ENCODE measurements around the gene CIDEC.

The CIDEC gene

DNA sequence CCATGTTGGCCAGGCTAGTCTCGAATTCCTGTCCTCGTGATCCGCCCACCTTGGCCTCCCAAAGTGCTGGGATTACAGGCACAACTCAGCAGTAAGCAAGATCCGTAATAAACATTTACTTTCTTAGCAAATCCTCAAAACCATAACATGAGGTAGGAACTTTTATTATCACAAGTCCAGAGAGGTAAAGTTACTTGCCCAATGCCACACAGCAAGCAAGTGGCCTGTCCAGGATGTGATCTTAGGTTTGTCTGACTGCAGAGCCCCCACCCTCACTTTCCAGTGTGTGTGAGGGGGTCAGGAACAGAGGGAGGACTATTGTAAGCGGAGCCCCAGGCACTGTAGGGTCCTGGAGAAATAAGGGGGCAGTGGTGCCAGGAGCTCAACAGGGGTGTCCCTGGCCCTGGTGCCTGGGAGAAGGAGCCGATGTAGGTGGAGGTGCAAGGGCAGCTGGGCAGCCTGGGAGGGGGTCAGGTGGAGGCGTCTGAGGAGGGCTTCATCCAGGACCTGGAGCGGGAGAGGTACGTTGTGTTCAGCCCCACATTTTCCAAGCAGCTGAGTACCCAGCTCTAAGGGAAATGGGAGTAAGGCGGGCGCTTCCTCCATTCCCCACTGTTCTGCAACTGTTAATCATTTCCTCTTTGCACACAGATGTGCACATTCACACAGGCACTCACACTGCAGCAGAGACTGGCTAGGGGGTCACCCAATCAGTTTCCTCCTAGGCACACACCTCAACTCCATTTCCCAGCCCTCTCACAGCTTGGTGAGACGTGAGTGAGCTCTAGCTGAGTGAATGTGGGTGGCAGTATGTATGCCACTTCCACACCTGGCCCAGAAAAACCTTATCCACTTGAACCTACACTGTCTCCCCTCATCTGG lies 42.1 kb downstream of the CIDEC start:
- no peaks in the 10 kb centered on the region for H3K9me3 Mint-ChIP-seq
- no peaks in the 10 kb centered on the region for H3K27me3 Mint-ChIP-seq
- peaks cover 11% of the 10 kb centered on the region for H3K4me1 Mint-ChIP-seq
- no peak overlapping the region for H3K27ac Mint-ChIP-seq
- DNase-seq: no peak
- peaks cover 31% of the 10 kb centered on the region for H3K36me3 Mint-ChIP-seq
- CTCF ChIA-PET: no interaction called here
- H3K4me3 Mint-ChIP-seq: no peak overlapping the region

DNA sequence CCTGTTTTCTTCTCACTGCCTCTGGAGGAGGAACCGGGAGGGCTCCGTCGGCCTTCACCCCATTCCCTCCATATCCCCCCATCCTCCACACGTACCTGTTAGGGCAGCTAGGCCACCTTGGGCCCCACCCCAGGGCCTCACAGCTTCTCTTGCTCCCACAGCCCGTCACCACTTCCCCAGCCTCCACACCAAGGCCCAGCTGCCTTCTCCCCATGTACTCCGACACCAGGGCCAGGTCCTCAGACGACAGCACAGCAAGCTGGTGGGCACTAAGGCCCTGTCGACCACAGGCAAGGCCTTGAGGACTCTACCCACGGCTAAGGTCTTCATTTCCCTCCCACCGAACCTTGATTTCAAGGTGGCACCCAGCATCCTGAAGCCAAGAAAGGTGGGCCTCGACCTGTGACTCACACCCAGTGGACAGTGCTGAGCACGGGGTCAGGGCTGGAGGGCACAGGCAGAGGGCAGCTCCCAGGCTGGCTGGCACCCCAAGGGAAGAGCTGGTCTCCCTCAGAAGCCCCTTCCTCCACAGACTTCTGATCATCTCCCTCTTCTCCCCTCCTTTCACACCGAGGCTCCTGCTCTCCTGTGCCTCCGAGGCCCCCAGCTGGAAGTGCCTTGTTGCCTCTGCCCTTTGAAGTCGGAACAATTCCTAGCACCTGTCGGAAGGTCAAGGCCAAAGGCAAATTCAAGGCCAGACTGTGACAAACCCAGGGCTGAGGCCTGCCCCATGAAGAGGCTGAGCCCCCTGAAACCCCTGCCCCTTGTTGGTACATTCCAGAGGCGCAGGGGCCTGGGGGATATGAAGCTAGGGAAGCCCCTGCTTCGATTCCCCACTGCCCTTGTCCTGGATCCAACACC lies 45.3 kb downstream of the CIDEC start:
- no peak for DNase-seq
- Mint-ChIP-seq H3K36me3 (peaks cover 23% of the 10 kb centered on the region), H3K27ac (no peak overlapping the region), H3K4me1 (peaks cover 3% of the 10 kb centered on the region), H3K27me3 (no peaks in the 10 kb centered on the region), H3K9me3 (no peaks in the 10 kb centered on the region), H3K4me3 (no peak overlapping the region)
- CTCF ChIA-PET: interaction anchor here (1.0 kb wide), 1 partner anchor 52 kb away, joined by 3 read pairs; no protein-coding TSS in a partner anchor

DNA sequence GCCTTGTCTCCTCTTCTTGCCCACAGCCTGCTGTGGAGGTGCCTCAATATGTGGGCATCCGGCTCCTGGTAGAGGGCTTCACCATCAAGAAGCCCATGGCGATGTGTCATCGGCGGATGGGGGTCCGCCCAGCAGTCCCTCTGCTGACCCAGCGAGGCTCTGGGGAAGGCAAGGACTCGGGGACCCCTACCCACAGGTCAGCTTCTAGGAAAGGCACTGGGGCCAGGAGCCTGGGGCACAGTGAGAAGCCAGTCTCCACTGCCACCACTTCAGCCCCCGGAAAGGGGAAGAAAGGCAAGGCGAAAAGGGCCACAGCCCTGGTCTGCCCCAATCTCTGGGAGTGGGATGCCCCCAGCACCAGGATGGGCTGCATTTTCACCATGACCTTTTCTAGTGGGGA lies 47.0 kb downstream of the CIDEC start:
- peaks cover 20% of the 10 kb centered on the region for H3K36me3 Mint-ChIP-seq
- no peaks in the 10 kb centered on the region for H3K27me3 Mint-ChIP-seq
- CTCF ChIA-PET: interaction anchor here (1.1 kb wide), 1 partner anchor 26 kb away, joined by 3 read pairs; no protein-coding TSS in a partner anchor
- H3K27ac Mint-ChIP-seq: no peak overlapping the region
- H3K9me3 Mint-ChIP-seq: no peaks in the 10 kb centered on the region
- no peak overlapping the region for H3K4me3 Mint-ChIP-seq
- no peak for DNase-seq
- peaks cover 3% of the 10 kb centered on the region for H3K4me1 Mint-ChIP-seq

DNA sequence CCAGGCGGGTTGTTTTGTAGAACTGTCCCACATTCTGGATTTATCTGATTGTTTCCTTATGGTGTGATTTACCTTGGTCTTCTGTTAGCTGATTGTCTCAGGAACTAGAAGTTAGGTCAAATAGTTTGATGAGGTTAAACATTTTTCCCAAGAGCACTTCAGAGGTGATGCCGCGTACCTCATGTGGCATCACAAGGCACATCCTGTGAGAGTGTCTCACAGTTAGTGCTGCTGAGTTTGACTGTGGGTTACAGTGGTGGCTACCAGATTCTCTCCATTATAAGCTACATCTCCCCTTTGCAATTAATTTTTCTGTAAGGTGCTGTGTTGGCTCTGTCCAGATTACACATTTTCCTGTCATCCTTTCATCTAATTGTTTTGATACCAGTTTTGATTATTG lies 48.8 kb downstream of the CIDEC start:
- H3K27ac Mint-ChIP-seq: no peak overlapping the region

DNA sequence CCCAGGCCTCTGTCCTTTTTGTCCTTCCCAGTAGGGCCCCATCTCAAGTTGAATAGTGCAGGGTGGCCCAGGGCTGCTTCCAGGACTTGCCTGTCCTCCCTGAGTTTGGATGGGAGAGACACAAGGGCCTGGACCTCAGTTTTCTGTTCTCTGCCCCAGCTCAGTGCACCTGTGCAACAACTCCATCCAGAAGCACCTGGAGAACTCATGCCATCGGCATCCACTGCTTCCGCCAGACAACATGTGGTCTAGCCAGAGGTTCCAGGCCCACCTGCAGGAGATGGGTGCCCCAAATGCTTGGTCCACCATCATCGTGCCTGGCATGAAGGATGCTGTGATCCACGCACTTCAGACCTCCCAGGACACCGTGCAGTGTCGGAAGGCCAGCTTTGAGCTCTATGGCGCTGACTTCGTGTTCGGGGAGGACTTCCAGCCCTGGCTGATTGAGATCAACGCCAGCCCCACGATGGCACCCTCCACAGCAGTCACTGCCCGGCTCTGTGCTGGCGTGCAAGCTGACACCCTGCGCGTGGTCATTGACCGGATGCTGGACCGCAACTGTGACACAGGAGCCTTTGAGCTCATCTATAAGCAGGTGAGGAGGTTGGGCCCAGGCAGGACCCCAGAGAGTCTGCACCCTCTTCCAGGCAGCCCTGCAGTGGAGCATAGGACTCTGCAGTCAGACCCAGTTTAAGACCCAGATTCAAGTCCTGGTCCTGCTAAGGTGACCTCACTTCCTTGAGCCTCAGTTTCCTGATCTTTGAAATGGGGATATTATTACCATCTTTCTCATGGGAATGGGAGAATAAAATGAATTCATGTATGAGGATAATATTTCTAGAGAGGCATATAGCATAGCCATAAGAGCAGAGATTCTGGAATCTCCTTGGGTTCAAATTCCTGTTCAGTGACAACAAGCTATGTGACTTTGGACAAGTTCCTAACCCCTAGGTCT lies 51.0 kb downstream of the CIDEC start:
- H3K27me3 Mint-ChIP-seq: no peaks in the 10 kb centered on the region
- peaks cover 3% of the 10 kb centered on the region for H3K4me1 Mint-ChIP-seq
- peaks cover 23% of the 10 kb centered on the region for H3K36me3 Mint-ChIP-seq
- no peaks in the 10 kb centered on the region for H3K9me3 Mint-ChIP-seq
- CTCF ChIA-PET: interaction anchor here (0.9 to 2.8 kb wide), 5 partner anchors 92 to 492 kb away, joined by 3 to 18 read pairs (median 3); partner anchors contain the start of genes CRELD1 and SEC13
- no peak overlapping the region for H3K27ac Mint-ChIP-seq
- no peak for DNase-seq
- no peak overlapping the region for H3K4me3 Mint-ChIP-seq

More for the DNA sequence above, 48.8 kb downstream of the CIDEC start:
- no peak for DNase-seq
- Mint-ChIP-seq H3K4me3 (no peak overlapping the region), H3K4me1 (peaks cover 3% of the 10 kb centered on the region), H3K36me3 (peaks cover 26% of the 10 kb centered on the region), H3K9me3 (no peaks in the 10 kb centered on the region), H3K27me3 (no peaks in the 10 kb centered on the region)
- CTCF ChIA-PET: interaction anchor here (1.9 kb wide), 1 partner anchor 101 kb away, joined by 4 read pairs; the partner anchor contains the start of gene CRELD1

DNA sequence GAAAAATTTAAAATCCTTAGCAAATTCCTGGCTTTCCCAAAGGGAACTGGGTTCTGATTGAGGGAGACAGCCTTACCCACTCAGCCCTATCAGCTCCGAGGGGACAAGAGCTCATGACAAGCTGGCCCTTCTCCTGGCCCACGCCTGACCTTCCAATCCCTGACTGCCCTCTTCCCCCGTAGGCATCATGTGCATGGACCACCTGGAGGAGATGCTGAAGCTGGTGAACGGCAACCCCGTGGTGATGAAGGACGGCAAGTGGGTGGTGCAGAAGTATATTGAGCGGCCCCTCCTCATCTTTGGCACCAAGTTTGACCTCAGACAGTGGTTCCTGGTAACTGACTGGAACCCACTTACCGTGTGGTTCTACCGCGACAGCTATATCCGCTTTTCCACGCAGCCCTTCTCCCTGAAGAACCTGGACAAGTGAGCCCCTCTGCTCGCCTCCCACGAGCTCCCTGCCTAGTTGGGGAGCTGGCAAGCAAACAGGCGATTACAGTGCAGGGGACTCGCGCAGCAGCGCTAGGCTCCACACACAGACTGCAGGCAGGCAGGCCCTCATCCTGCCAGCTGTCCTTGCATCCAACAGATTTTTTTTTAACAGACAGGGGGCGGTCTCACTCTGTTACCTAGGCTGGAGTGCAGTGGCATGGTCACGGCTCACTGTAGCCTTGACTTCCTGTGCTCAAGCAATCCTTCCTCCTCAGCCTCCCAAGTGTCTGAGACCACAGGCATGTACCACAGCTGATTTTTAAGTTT lies 53.1 kb downstream of the CIDEC start:
- no peaks in the 10 kb centered on the region for H3K9me3 Mint-ChIP-seq
- no peaks in the 10 kb centered on the region for H3K27me3 Mint-ChIP-seq
- DNase-seq: peak; percentile 46
- H3K4me1 Mint-ChIP-seq: peaks cover 3% of the 10 kb centered on the region
- CTCF ChIA-PET: interaction anchor here (0.7 to 2.8 kb wide), 7 partner anchors 15 to 465 kb away, joined by 3 to 18 read pairs (median 3); partner anchors contain the start of genes CRELD1 and RPUSD3
- peaks cover 20% of the 10 kb centered on the region for H3K36me3 Mint-ChIP-seq
- peak overlapping the region; percentile 55 for H3K27ac Mint-ChIP-seq
- no peak overlapping the region for H3K4me3 Mint-ChIP-seq

DNA sequence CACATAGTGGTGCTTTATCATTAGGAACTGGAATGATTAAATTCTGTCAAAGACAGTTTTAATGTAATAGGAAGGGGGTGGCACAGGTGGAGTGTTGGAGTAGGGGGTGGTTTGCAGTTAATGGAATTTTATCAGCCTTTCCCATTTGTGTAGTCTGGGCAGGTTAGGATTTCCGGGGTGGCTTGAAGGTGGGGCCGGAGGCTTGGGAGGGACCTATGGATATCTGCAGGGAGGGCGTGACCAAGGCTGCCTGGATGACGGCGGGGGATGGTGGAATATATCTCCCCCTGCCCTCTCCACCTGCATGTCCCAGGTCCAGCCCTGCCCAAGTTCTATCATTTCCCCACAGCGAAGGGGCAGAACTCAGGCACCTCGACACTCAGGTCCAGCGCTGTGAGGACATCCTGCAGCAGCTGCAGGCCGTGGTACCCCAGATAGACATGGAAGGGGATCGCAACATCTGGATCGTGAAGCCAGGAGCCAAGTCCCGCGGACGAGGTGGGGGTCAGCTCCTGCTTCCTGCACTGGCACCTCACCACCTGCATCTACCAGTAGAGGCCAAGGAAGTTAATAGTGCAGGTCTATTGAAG lies 54.5 kb downstream of the CIDEC start:
- H3K4me1 Mint-ChIP-seq: no peaks in the 10 kb centered on the region
- H3K36me3 Mint-ChIP-seq: peaks cover 15% of the 10 kb centered on the region
- CTCF ChIA-PET: interaction anchor here (0.9 kb wide), 1 partner anchor 121 kb away, joined by 3 read pairs; no protein-coding TSS in a partner anchor
- H3K4me3 Mint-ChIP-seq: no peak overlapping the region
- no peaks in the 10 kb centered on the region for H3K9me3 Mint-ChIP-seq
- no peaks in the 10 kb centered on the region for H3K27me3 Mint-ChIP-seq
- DNase-seq: no peak
- H3K27ac Mint-ChIP-seq: no peak overlapping the region

DNA sequence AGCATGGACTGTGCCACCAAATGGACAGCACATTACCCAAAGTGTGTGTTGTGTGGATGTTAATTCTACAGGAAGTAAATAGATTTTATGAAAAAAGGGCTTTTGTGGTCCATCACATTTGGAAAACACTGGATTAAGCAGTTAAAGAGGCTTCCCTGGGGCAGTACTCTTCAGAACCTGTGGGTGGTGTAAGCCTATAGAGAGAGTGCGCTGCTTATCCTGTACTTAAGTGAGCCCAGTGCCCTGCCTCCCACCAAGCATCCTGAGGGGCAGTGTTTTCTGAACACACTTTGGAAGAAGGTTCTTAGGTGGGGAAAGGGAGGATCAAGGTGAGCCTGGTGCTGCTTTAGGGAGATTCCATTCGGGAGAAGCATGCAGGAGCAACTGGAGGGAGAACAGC lies 59.1 kb downstream of the CIDEC start:
- Mint-ChIP-seq H3K4me3 (no peak overlapping the region), H3K9me3 (no peaks in the 10 kb centered on the region), H3K4me1 (no peaks in the 10 kb centered on the region), H3K27ac (no peak overlapping the region), H3K36me3 (peaks cover 4% of the 10 kb centered on the region), H3K27me3 (no peaks in the 10 kb centered on the region)
- CTCF ChIA-PET: no interaction called here
- no peak for DNase-seq

DNA sequence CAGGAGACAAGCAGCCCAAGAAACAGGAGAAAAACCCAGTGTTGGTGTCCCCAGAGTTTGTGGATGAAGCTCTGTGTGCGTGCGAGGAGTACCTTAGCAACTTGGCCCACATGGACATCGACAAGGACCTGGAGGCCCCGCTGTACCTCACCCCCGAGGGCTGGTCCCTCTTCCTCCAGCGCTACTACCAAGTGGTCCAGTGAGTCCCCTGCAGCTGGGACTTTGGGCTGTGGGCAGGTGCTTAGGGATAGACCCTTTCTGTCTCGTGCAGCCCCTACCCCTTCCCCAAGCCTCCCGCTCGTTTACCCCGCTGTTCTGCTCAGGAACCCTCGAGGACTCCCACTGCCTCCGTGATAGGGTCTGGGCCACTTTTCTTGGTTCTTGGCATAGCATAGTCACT lies 59.5 kb downstream of the CIDEC start:
- H3K27me3 Mint-ChIP-seq: no peaks in the 10 kb centered on the region
- H3K27ac Mint-ChIP-seq: no peak overlapping the region
- H3K4me3 Mint-ChIP-seq: no peak overlapping the region
- DNase-seq: no peak
- H3K4me1 Mint-ChIP-seq: no peaks in the 10 kb centered on the region
- CTCF ChIA-PET: no interaction called here
- H3K36me3 Mint-ChIP-seq: peaks cover 4% of the 10 kb centered on the region
- no peaks in the 10 kb centered on the region for H3K9me3 Mint-ChIP-seq

DNA sequence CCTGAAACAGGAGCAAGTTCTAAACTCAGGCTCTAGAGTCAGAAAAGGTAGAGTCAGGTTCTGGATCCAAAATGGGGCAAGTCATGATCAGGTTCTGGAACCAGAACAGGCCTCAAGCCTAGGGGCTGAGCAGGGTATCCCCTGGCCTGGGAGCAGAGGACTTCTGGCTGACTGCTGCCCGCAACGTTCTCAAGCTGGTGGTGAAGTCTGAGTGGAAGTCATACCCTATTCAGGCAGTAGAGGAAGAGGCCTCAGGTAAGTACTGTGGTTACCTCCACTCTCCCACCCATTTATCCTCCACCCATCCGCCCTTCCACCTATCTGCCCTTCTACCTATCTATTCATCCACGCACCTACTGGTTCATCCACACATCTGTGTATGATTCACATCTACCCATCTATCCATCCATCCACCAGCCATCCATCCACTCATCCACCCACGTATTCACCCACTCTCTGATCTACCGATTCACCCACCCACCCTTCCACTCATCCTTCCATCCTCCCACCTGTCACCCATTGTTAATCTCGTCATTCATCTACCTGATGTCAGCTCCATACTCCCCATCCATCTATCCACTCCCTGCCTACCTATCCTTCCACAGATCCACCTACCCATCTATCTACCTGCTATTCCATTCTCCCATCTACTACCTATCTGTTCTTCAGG lies 61.3 kb downstream of the CIDEC start:
- Mint-ChIP-seq H3K4me1 (no peaks in the 10 kb centered on the region), H3K4me3 (no peak overlapping the region), H3K27me3 (no peaks in the 10 kb centered on the region), H3K36me3 (peaks cover 4% of the 10 kb centered on the region), H3K9me3 (no peaks in the 10 kb centered on the region), H3K27ac (no peak overlapping the region)
- CTCF ChIA-PET: no interaction called here
- no peak for DNase-seq

DNA sequence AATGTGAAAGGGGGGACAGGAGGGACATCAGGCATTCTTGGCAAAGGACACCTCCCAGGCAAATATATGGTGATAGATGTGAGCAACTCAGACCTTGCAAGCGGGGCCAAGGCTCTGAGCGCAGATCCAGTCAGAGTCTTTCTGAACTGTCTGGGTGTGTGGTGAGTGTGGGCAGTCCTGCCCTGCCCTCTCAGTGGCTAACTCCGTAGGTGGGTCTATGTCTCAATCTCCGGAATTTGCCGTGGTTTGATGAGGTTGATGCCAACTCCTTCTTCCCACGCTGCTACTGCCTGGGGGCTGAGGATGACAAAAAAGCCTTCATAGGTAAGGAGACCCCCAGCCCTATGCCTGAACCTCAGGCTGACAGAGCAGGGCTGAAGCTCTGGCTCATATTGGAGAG lies 62.6 kb downstream of the CIDEC start:
- Mint-ChIP-seq H3K36me3 (peaks cover 8% of the 10 kb centered on the region), H3K27me3 (no peaks in the 10 kb centered on the region), H3K4me3 (no peak overlapping the region), H3K9me3 (no peaks in the 10 kb centered on the region), H3K27ac (no peak overlapping the region), H3K4me1 (no peaks in the 10 kb centered on the region)
- CTCF ChIA-PET: no interaction called here
- DNase-seq: no peak

Measured in activated naive CD4-positive, alpha-beta T cell treated with anti-CD3 and anti-CD28 coated beads, Interleukin-2, amount 10 ng/mL, durations not matched to agents 7 days and 5 days (primary cell).